Bronchial epithelial cell (primary cell): ENCODE data around the gene MARK2. TPM values are rescaled to one million over a fixed set of nuclear protein-coding genes. Genes with fewer than 3 reads are reported as not detected.

ENCODE experiments used
- DNase-seq: peaks from one replicate; pipeline ENCODE4 v3.0.0-alpha.2; 2010; ENCODE audit warnings: low read depth
- FAIRE-seq: peaks from 2 replicates; lab custom pipeline; 2011; peaks lifted over from hg19 to GRCh38; lab: Jason Lieb, UNC
- H3K27me3 ChIP-seq: 2 replicates; pipeline ENCODE4 v1.5.1; 2011; ENCODE audit warnings: low read length; ENCODE audit not compliant: control insufficient read depth, insufficient read depth
- H3K36me3 ChIP-seq: 2 replicates; pipeline ENCODE4 v1.5.1; 2011; ENCODE audit warnings: low read length; ENCODE audit not compliant: control insufficient read depth, insufficient read depth
- H3K4me3 ChIP-seq: 2 replicates; pipeline ENCODE4 v1.5.1; 2011; ENCODE audit warnings: mild to moderate bottlenecking, low read depth, low read length, control low read depth
- CTCF ChIP-seq: IDR thresholded peaks from 2 replicates; pipeline ENCODE4 v1.5.1; 2011; ENCODE audit warnings: mild to moderate bottlenecking, moderate library complexity, low read length, control low read depth, inconsistent platforms; ENCODE audit not compliant: insufficient read depth, severe bottlenecking
- total RNA-seq: library from RNA; depleted of rRNA; stranded (reverse); fragments of >200 nt; gene quantifications from 2 replicates; pipeline ENCODE4 v1.2.1, GENCODE V29; 2014

The MARK2 gene
- total RNA-seq, 1 donor from 2014 or later = 10.5 TPM

- H3K4me3 ChIP-seq = peak overlapping the region; percentile 88
- no peak for TF ChIP-seq CTCF
- FAIRE-seq (no peak), DNase-seq (no peak)
- no peaks in the 10 kb centered on the region for H3K27me3 ChIP-seq
- H3K36me3 ChIP-seq = no peaks in the 10 kb centered on the region
Observed at GRCh38 chr11:63937713-63938478, 99.0 kb downstream of the MARK2 start.

DNA sequence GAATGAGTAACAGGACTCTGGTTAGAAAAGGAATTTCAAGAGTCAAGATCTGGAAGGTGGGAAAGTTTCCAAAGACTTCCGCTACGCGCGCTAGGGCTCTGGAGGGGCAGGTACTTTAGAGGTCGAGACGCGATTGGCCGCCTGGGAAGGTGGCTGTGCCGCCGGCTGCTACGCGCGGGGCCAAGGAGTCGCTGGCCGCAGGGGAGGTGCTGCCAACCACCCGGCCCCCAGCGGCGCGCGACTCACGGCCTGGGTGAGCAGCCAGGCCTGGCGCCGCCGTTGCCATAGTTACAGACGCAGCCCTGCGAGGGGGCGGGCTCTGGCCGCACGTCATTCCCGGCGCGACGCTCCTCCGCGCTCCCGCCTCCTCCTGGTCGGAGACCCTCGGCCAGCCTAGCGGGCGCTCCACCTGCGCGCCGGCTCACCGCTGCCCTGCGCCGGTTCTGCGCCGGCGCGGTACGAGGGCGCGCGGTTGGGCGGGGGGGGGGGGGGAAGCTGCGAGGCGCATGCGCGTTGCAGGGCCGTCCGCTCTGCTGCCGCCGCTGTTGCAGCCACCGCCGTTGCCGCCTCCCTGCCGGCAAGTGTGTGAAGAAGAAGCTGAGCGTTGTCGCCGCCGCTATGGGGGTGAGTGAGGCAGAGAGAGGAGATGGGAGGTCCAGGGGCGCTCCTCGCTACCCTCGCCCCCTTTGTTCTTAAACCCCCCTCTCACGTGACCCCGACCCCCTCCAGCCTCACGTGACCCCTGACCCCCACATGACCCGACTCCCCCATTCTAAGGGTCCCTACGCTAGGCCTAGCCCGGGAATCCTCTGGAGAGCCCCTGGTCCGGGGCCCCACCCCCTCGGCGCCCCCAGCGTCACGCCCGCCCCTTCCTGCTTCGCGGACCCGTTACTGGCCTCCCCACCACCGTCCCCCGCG is 99.8 kb downstream of the MARK2 start, which contains the start of gene NAA40:
NAA40 (plus strand) TSS at position 524 of the 918 bp plus-strand sequence; CDS start at position 619, 95 bp downstream.
- no peak for TF ChIP-seq CTCF
- FAIRE-seq (no peak), DNase-seq (peak; percentile 83)
- H3K4me3 ChIP-seq = peak within 1 kb of the TSS; percentile 88
- H3K27me3 ChIP-seq = no peaks in the 10 kb centered on the region
- no peaks in the 10 kb centered on the region for H3K36me3 ChIP-seq

DNA sequence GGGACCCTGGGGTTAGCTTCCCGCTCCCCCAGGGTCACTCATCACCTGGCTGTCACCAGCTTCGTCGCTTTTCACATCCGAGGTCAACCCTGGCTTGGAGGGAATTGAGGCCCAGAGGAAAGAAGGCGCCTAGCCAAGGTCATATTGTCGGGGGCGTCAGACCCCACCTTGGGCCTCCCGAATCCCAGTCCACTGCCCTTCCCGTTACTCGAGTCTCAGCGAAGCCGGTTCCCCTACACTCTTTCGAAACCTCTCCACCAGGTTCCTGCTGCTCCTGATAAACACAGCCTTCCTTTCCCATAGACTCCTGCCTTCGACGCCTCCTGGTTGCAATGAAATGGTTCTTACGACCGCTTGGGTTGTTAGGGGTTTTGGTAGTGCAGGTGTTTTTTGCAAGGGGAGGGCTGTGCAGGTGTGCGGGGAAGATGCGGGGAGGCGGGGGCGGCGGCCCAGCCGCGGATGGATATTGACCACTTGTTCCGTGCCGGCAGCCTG is 100.5 kb downstream of the MARK2 start:
- Histone ChIP-seq H3K4me3 (peak overlapping the region; percentile 88), H3K27me3 (no peaks in the 10 kb centered on the region), H3K36me3 (no peaks in the 10 kb centered on the region)
- TF ChIP-seq CTCF = no peak
- FAIRE-seq (no peak), DNase-seq (no peak)

GRCh38 chr11:63940786-63941185 is 101.9 kb downstream of the MARK2 start:
- FAIRE-seq (no peak), DNase-seq (no peak)
- Histone ChIP-seq H3K4me3 (no peak overlapping the region), H3K27me3 (no peaks in the 10 kb centered on the region), H3K36me3 (no peaks in the 10 kb centered on the region)
- TF ChIP-seq CTCF = no peak

- Histone ChIP-seq H3K36me3 (peaks cover 6% of the 10 kb centered on the region), H3K4me3 (no peak overlapping the region), H3K27me3 (no peaks in the 10 kb centered on the region)
- DNase-seq (no peak), FAIRE-seq (no peak)
- no peak for TF ChIP-seq CTCF
Observed at GRCh38 chr11:63941901-63942300, 103.0 kb downstream of the MARK2 start.
